HG03342 (cell line): ENCODE results near the gene GPR171.

ENCODE experiments used
- ATAC-seq: cut with Tn5 transposase; IDR thresholded peaks from one replicate; pipeline ENCODE4 v1.9.1; 2021; ENCODE audit warnings: mild to moderate bottlenecking, moderate library complexity; ENCODE audit not compliant: unreplicated experiment

Gene GPR171

DNA sequence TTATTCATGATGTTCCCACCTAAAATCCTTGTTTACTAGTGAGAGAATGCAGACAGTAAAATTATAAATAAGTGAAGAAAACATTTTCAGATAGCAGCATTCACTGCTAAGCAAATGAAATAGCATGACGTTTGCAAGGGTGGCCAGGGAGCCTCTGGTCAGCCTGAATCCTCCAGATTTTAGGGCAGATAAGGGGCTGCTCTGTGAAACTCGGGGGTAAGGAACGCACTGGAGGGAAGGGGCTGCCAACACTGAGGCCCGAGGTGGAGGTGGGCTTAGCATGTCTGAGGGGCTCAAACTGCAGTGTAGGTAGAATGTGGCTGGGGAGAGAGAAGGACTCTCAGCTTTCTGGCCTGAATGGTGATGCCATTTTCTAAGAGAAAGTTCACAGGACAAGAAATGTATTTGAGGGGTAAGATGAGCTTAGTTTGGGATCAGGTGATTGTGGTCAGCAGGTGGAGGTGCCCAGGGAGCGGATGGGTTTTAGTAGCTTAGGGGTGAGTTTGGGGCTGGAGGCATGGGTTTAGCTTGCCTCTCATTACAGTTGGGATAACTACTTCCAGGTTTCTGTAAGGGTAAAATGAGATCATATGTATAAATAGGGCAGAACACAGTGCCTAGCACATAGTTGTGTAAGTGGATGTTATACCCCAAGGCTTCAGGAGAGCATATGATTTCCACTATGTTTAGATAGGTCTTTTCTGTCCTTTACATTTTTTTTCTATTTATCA is 20.5 kb downstream of the GPR171 start:
- ATAC-seq, result no peak

- ATAC-seq, result no peak
Measured at GRCh38 chr3:151178208-151178845, 24.7 kb downstream of the GPR171 start.

DNA sequence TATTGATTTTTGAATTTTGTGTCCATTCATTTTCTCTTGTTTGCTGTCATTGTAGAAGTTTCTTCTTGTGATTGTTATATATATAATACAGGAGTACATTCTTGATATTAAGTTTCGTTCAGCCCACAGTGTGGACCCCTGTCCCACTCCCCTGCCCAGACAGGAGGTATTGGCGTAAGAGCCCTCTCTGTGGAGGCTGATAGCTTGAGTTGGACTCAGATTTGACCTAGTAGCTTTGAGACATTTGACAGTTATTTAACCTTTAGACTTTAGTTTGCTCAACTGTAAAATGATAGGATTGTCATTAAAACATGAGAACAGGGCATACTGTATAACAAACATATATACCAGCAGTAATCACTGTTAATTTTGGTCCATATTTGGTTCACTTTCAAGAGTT is 27.1 kb downstream of the GPR171 start:
- no peak for ATAC-seq

GRCh38 chr3:151174351-151174750 is 28.7 kb downstream of the GPR171 start:
- no peak for ATAC-seq

DNA sequence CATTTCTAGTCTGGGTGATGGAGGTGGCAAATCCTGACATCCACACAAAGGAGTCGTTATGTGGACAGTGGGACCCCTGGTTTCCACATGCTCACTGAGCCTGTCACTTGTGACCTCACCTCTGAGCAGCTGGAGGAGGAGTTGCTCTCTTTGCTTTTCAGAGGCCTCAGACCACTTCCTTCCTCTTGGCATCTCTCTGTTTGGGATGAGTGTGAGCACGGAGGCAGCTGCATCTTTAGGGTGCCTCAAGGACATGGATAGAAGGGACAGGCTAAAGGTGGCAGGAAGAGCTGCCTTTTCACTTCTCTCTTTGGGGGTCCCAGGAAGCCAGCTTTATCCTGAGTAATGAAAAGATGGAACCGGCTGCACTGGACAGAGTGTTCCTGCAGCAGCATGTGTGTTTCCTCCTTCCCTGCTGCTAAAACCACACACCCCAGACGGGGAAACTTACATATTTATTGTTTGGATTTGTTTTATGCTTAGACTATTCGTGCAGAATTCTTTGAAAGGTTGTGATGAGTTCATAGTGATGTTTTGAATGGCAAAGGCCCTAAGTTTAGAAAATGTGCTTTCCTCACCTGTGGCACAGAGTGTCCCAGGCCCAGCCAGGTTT is 31.8 kb downstream of the GPR171 start:
- ATAC-seq, result peak; percentile 64

- peak; percentile 18 for ATAC-seq
Measured at GRCh38 chr3:151169948-151170679, 32.9 kb downstream of the GPR171 start.

GRCh38 chr3:151169262-151169947 is 33.6 kb downstream of the GPR171 start:
- ATAC-seq, result peak; percentile 48

DNA sequence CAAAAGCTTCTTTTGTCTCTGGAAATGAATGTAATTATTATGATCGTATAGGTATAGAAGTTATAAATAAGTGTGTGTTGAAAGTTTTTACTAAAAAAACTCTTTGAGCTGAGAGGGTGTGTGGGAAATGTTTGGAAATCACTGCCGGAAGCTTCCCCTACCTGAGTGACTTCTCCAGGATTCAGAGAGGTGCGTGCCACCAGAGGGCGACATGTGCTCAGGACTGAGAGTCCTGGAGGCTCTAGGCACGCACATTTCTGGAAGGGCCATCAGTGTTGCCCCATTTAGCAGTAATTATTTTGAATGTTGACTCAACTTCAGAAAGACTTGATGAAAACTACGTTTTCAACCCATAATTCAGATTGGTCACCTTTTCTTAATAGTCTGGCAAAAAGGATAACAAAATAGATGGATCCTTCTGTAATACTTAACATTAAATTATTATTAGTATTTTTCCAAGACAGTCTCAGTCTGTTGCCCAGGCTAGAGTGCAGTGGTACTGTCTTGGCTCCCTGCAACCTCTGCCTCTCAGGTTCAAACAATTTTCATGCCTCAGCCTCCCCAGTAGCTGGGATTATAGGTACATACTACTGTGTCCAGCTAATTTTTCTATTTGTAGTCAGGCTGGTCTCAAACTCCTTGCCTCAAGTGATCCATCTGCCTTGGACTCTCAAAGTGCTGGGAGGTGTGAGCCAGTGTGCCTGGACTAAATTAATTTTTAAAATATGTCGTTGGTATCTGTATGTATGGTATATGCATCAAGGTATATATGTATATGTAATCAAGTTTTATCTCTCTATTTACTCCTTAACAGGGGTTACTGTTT is 34.5 kb downstream of the GPR171 start:
- ATAC-seq, result peak; percentile 50

GRCh38 chr3:151166161-151166560 is 36.9 kb downstream of the GPR171 start:
- ATAC-seq, result no peak

DNA sequence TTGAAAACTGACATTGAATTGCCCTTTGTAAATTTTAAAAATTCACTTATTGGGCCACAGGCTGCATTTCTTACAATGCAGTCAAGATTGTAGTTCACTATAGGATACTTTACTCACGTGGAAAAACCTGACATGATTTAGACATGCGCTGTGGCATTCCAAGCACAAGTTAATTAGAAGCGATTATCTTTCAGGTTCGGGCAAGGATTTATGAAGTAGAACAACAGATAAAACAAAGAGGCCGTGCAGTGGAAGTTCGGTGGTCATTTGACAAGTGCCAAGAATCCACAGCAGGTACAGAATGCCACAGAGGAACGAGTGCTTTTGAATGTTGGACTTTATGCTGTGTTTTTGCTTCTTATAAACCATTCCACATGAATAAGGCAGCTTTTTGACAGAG is 37.8 kb downstream of the GPR171 start:
- ATAC-seq, result no peak

DNA sequence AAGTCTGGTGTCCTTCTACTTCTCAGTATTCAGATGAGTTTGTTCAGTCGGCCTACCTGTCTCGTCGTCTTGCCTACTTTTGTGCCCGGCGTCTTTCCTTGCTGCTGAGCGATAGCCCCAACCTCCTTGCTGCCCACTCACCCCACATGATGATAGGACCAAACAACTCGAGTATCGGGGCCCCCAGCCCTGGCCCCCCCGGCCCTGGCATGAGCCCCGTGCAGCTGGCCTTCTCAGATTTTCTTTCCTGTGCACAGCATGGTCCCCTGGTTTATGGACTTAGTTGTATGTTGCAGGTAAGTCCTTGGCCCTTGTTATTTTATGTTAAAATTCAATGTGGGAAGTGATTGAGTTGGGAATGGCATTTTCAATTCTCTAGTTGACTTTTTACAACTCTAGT is 43.2 kb downstream of the GPR171 start:
- ATAC-seq, result no peak

DNA sequence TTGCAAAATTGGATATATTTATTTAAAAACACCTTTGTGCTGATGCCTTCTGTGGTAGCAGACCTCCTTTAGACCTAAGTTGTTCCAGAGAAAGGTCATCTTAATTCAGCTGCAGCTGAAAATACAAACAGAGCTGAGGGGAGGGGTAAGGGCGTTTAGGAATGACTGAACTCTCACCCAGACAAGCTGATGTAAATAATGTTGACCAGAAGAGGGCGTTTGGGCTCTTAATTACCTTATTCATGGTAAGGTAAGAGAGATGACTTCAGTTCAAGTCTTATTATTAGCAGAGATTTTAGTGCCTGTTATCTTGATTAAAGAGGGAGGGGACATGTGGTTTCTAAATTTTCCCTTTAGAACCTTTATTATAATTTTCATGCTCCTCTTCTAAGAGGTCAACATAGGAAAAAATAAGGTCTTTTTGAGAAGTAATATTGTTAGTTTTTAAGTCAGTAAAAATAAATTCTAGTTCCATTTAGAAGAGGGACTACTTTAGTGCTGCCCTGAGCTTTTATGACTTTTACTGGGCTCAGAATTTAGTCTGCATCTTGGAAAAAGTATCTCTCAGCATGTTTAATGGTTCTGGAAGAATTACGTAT is 46.3 kb downstream of the GPR171 start:
- peak; percentile 91 for ATAC-seq

GRCh38 chr3:151155409-151156128 is 47.4 kb downstream of the GPR171 start:
- ATAC-seq, result no peak

GRCh38 chr3:151154566-151154965 is 48.5 kb downstream of the GPR171 start:
- ATAC-seq, result no peak

- no peak for ATAC-seq
Measured at GRCh38 chr3:151152455-151153079, 50.4 kb downstream of the GPR171 start.
